T-cell (primary cell): ENCODE data around the gene UBTFL1. TPM values are rescaled to one million over a fixed set of nuclear protein-coding genes. Genes with fewer than 3 reads are reported as not detected.

Source experiments
- ATAC-seq, 4 experiments: fragments of 200-7000 bp in 3 of 4; fragments of 150-1000 bp in 1 of 4; cut with Tn5 transposase; replicated peaks in 1 of 4; 1 replicate in 3 of 4; 2 replicates in 1 of 4; pipeline ENCODE4 v1.10.0; 2021; ENCODE audit warnings: moderate library complexity in 3 of 4, mild to moderate bottlenecking in 2 of 4, moderate number of reproducible peaks in 1 of 4
- CTCF ChIA-PET, 2 donors: fragments of 300-600 bp; sonication (Branson Sonifier 250); formaldehyde crosslinking; loops; one replicate each; lab custom pipeline; 2022; ENCODE audit warnings: antibody characterized with exemption in 2 of 2; lab: Charles Lee
- POLR2A ChIA-PET, 2 donors: fragments of 300-600 bp; sonication (Branson Sonifier 250); formaldehyde crosslinking; loops; one replicate each; lab custom pipeline; 2022; ENCODE audit warnings: antibody characterized with exemption in 2 of 2; lab: Charles Lee
- DNase-seq, 35 experiments: peaks; one replicate each; pipeline versions ENCODE4 v3.0.0 to v3.0.0-alpha.2; 2013 to 2023
- H3K27ac ChIP-seq: one replicate; pipeline ENCODE4 v1.5.1; 2013; ENCODE audit warnings: low read length
- H3K27me3 ChIP-seq, 2 experiments: replicated peaks in 1 of 2; 1 replicate in 1 of 2; 2 replicates in 1 of 2; pipeline versions ENCODE4 v1.6.1 to v1.7.0; 2013; ENCODE audit warnings: low read length in 1 of 2, mixed read lengths in 1 of 2; ENCODE audit not compliant: control insufficient read depth in 2 of 2, insufficient read depth in 2 of 2; ENCODE audit errors: extremely low read depth in 1 of 2
- H3K36me3 ChIP-seq, 2 donors: 1 replicate in 1 of 2; 2 replicates in 1 of 2; pipeline versions ENCODE4 v1.6.1 to v1.7.0; 2013; ENCODE audit warnings: low read length in 1 of 2; ENCODE audit not compliant: control insufficient read depth in 2 of 2, insufficient read depth in 1 of 2; ENCODE audit errors: extremely low read depth in 1 of 2
- H3K4me1 ChIP-seq, 2 experiments: 1 replicate in 1 of 2; 2 replicates in 1 of 2; pipeline versions ENCODE4 v1.6.1 to v1.7.0; 2013; ENCODE audit warnings: low read length in 2 of 2, mixed read lengths in 1 of 2; ENCODE audit not compliant: insufficient read depth in 2 of 2, control insufficient read depth in 1 of 2; ENCODE audit errors: extremely low read depth in 1 of 2
- H3K4me3 ChIP-seq, 2 donors: 1 replicate in 1 of 2; 2 replicates in 1 of 2; pipeline versions ENCODE4 v1.5.1 to v1.7.0; 2013; ENCODE audit warnings: mild to moderate bottlenecking in 2 of 2, low read length in 1 of 2, moderate library complexity in 1 of 2; ENCODE audit not compliant: control insufficient read depth in 1 of 2; ENCODE audit errors: extremely low read depth in 1 of 2
- H3K9me3 ChIP-seq: 2 replicates; pipeline ENCODE4 v1.7.0; 2013
- H3K27ac Mint-ChIP-seq, 2 donors: one replicate each; pipeline ENCODE4 v1.8.0; 2020 to 2021; ENCODE audit warnings: mild to moderate bottlenecking in 2 of 2, mixed read lengths in 2 of 2
- H3K27me3 Mint-ChIP-seq, 2 donors: one replicate each; pipeline ENCODE4 v1.8.0; 2021 to 2022; ENCODE audit warnings: mixed read lengths in 2 of 2
- H3K36me3 Mint-ChIP-seq: one replicate; pipeline ENCODE4 v1.8.0; 2021; ENCODE audit warnings: mixed read lengths
- H3K4me1 Mint-ChIP-seq, 3 donors: one replicate each; pipeline ENCODE4 v1.8.0; 2020 to 2022; ENCODE audit warnings: mixed read lengths in 3 of 3, mild to moderate bottlenecking in 1 of 3
- H3K4me3 Mint-ChIP-seq, 3 donors: one replicate each; pipeline ENCODE4 v1.8.0; 2020 to 2022; ENCODE audit warnings: mild to moderate bottlenecking in 3 of 3, mixed read lengths in 3 of 3, moderate library complexity in 3 of 3
- H3K9me3 Mint-ChIP-seq, 3 donors: one replicate each; pipeline ENCODE4 v1.8.0; 2020 to 2022; ENCODE audit warnings: mixed read lengths in 3 of 3
- WGBS: methylation state at CpG from one replicate; pipeline ENCODE4 v1.1.5; 2013; ENCODE audit warnings: missing lambda C conversion rate; ENCODE audit not compliant: insufficient coverage; 5-methylcytosine and 5-hydroxymethylcytosine counted together
- total RNA-seq, 35 experiments: library from RNA in 6 of 35; stranded (reverse) in 6 of 35; fragments of 120-200 nt in 1 of 35; gene quantifications; one replicate each; pipeline versions ENCODE4 v1.2.1 to v1.2.4 and lab custom pipeline; 2013 to 2026

UBTFL1 gene
- total RNA-seq, 5 donors from 2014 or later (not counting 1 experiment from before 2014, with no cell fraction given), result not detected

GRCh38 chr11:90133560-90134477, 48.1 kb downstream of the UBTFL1 start:
- Histone ChIP-seq H3K9me3 (no peaks in the 10 kb centered on the region), H3K36me3 (no peaks in the 10 kb centered on the region), H3K4me1 (peaks cover 0 to 6% of the 10 kb centered on the region in 2 experiments), H3K4me3 (peak overlapping the region in 1 of 2 donors; percentile 38), H3K27me3 (peaks cover 5 to 7% of the 10 kb centered on the region in 2 experiments), H3K27ac (no peak overlapping the region)
- peaks cover 43 to 47% of the 10 kb centered on the region in 2 donors for H3K27me3 Mint-ChIP-seq
- 39% methylated on average over 6 of the region's 11 CpGs for WGBS
- ChIA-PET POLR2A (no interaction called here), CTCF (interaction anchor here in 1 of 2 donors (0.7 kb wide), 1 partner anchor 9 kb away, joined by 3 read pairs; no protein-coding TSS in a partner anchor)
- H3K36me3 Mint-ChIP-seq, result no peaks in the 10 kb centered on the region
- no peak for ATAC-seq
- no peaks in the 10 kb centered on the region for H3K9me3 Mint-ChIP-seq
- DNase-seq, result no peak
- no peak overlapping the region for H3K27ac Mint-ChIP-seq
- H3K4me3 Mint-ChIP-seq, result peak overlapping the region in 1 of 3 donors; percentile 62
- H3K4me1 Mint-ChIP-seq, result peaks cover 15 to 18% (median 17%) of the 10 kb centered on the region in 3 donors

- H3K4me3 ChIP-seq, result peak within 1 kb of the TSS in 1 of 2 donors; percentile 38
- 2% methylated on average over 20 of the region's 25 CpGs for WGBS
- peak in 1 of 4 experiments; percentile 24 for ATAC-seq
These were observed 48.8 kb downstream of the UBTFL1 start, which contains the start of gene NAALAD2 for GRCh38 chr11:90134478-90135003. Gene NAALAD2 (plus strand): TSS chr11:90134663. CDS start chr11:90134759, 96 bp downstream.

GRCh38 chr11:90135016-90135415, 49.3 kb downstream of the UBTFL1 start:
- H3K36me3 ChIP-seq, result no peaks in the 10 kb centered on the region
- no peaks in the 10 kb centered on the region for H3K36me3 Mint-ChIP-seq
- CTCF ChIA-PET, result no interaction called here

More at GRCh38 chr11:90134478-90135003, 48.8 kb downstream of the UBTFL1 start, which contains the start of gene NAALAD2:
- H3K27ac ChIP-seq, result no peak within 1 kb of the TSS
- peaks cover 0 to 6% of the 10 kb centered on the region in 2 experiments for H3K4me1 ChIP-seq
- Mint-ChIP-seq H3K27me3 (peaks cover 47 to 49% of the 10 kb centered on the region in 2 donors), H3K4me3 (peak within 1 kb of the TSS; percentile 26 to 62 (median 32)), H3K9me3 (no peaks in the 10 kb centered on the region), H3K27ac (no peak within 1 kb of the TSS), H3K4me1 (peaks cover 15 to 18% (median 17%) of the 10 kb centered on the region in 3 donors), H3K36me3 (no peaks in the 10 kb centered on the region)
- CTCF ChIA-PET, result no interaction called here
- no peak for DNase-seq
- POLR2A ChIA-PET, result interaction anchor here in 1 of 2 donors (0.6 kb wide), 1 partner anchor 89 kb away, joined by 3 read pairs; the partner anchor contains the start of gene CHORDC1
- H3K9me3 ChIP-seq, result no peaks in the 10 kb centered on the region
- H3K27me3 ChIP-seq, result peaks cover 5 to 7% of the 10 kb centered on the region in 2 experiments
- no peaks in the 10 kb centered on the region for H3K36me3 ChIP-seq

More at GRCh38 chr11:90135016-90135415, 49.3 kb downstream of the UBTFL1 start:
- peaks cover 0 to 6% of the 10 kb centered on the region in 2 experiments for H3K4me1 ChIP-seq
- Mint-ChIP-seq H3K27me3 (peaks cover 45 to 53% of the 10 kb centered on the region in 2 donors), H3K9me3 (no peaks in the 10 kb centered on the region), H3K27ac (no peak overlapping the region), H3K4me3 (peak overlapping the region; percentile 26 to 62 (median 32)), H3K4me1 (peaks cover 15 to 18% (median 17%) of the 10 kb centered on the region in 3 donors)
- peaks cover 5 to 7% of the 10 kb centered on the region in 2 experiments for H3K27me3 ChIP-seq
- H3K9me3 ChIP-seq, result no peaks in the 10 kb centered on the region
- H3K4me3 ChIP-seq, result no peak overlapping the region
- POLR2A ChIA-PET, result interaction anchor here in 1 of 2 donors (0.6 kb wide), 1 partner anchor 88 kb away, joined by 3 read pairs; the partner anchor contains the start of gene CHORDC1
- DNase-seq (no peak), ATAC-seq (no peak)
- H3K27ac ChIP-seq, result no peak overlapping the region
- no CpG with 5 or more reads among the region's 5 CpGs for WGBS

Other genes starting within 250 kb of the UBTFL1 start
- gene TRIM64B, start 207.5 kb upstream of the UBTFL1 start, total RNA-seq, result not detected
- gene TRIM49D1, start 163.7 kb upstream of the UBTFL1 start, total RNA-seq, result not detected
- not detected for gene TRIM49D2, start 161.9 kb upstream of the UBTFL1 start, total RNA-seq
- not detected for gene TRIM64, start 119.9 kb upstream of the UBTFL1 start, total RNA-seq
- not detected for gene TRIM49C, start 54.8 kb upstream of the UBTFL1 start, total RNA-seq
- not detected for gene NAALAD2, start 48.7 kb downstream of the UBTFL1 start, total RNA-seq
- 10 to 100 TPM; 59.9 to 81.0 (median 64.9) TPM for gene CHORDC1, start 137.1 kb downstream of the UBTFL1 start, total RNA-seq